HL-60 (cell line): ENCODE measurements around the gene MDP1.

Source experiments
- DNase-seq, 2 experiments: peaks; one replicate each; pipeline ENCODE4 v3.0.0-alpha.2; 2010 to 2020; ENCODE audit warnings: low read depth in 1 of 2, low spot score in 1 of 2
- H3K27ac ChIP-seq: fragments of 250-450 bp; sonication (Bioruptor Pico); replicated peaks from 2 replicates; pipeline ENCODE4 v1.5.1; 2020; ENCODE audit warnings: mild to moderate bottlenecking, moderate library complexity
- H3K27me3 ChIP-seq: fragments of 250-450 bp; sonication (Bioruptor Pico); 2 replicates; pipeline ENCODE4 v1.5.1; 2021; ENCODE audit warnings: mild to moderate bottlenecking, moderate library complexity; ENCODE audit not compliant: insufficient read depth, poor library complexity, severe bottlenecking
- H3K4me3 ChIP-seq: replicated peaks from 2 replicates; pipeline ENCODE4 v1.5.1; 2011; ENCODE audit warnings: mild to moderate bottlenecking, control low read depth, low read length; ENCODE audit not compliant: insufficient read depth
- CTCF ChIP-seq: IDR thresholded peaks from one replicate; pipeline ENCODE4 v1.5.1; 2011; ENCODE audit warnings: low read length, control low read depth, inconsistent platforms; ENCODE audit not compliant: insufficient read depth
- GABPA ChIP-seq: IDR thresholded peaks from 2 replicates; pipeline ENCODE4 v1.6.1; 2012; ENCODE audit warnings: low read depth
- POLR2AphosphoS5 ChIP-seq: IDR thresholded peaks from 2 replicates; pipeline ENCODE4 v1.6.1; 2012; ENCODE audit warnings: low read depth
- REST ChIP-seq: IDR thresholded peaks from 2 replicates; pipeline ENCODE4 v1.6.1; 2012; ENCODE audit warnings: low read depth; ENCODE audit not compliant: insufficient replicate concordance
- SPI1 ChIP-seq: IDR thresholded peaks from 2 replicates; pipeline ENCODE4 v1.6.1; 2012; ENCODE audit warnings: low read depth, mild to moderate bottlenecking, borderline replicate concordance

The MDP1 gene

GRCh38 chr14:24253936-24254335 is 38.1 kb upstream of the MDP1 start:
- no peak for DNase-seq
- no peak overlapping the region for H3K4me3 ChIP-seq
- TF ChIP-seq CTCF (no peak), SPI1 (no peak), GABPA (no peak)
- no peaks in the 10 kb centered on the region for H3K27me3 ChIP-seq
- H3K27ac ChIP-seq, result no peak overlapping the region

- H3K4me3 ChIP-seq, result no peak overlapping the region
- no peak for DNase-seq
- no peak overlapping the region for H3K27ac ChIP-seq
- no peaks in the 10 kb centered on the region for H3K27me3 ChIP-seq
- TF ChIP-seq SPI1 (no peak), REST (no peak), POLR2AphosphoS5 (no peak), CTCF (no peak), GABPA (no peak)
Observed at GRCh38 chr14:24252289-24253124, 36.6 kb upstream of the MDP1 start.

GRCh38 chr14:24251880-24252288 is 36.0 kb upstream of the MDP1 start:
- no peaks in the 10 kb centered on the region for H3K27me3 ChIP-seq
- H3K27ac ChIP-seq, result no peak overlapping the region
- H3K4me3 ChIP-seq, result no peak overlapping the region
- no peak for DNase-seq
- TF ChIP-seq POLR2AphosphoS5 (no peak), CTCF (no peak), SPI1 (no peak), GABPA (no peak), REST (no peak)

GRCh38 chr14:24250354-24250753 is 34.5 kb upstream of the MDP1 start:
- H3K27ac ChIP-seq, result no peak overlapping the region

More at GRCh38 chr14:24250354-24250753, 34.5 kb upstream of the MDP1 start:
- no peaks in the 10 kb centered on the region for H3K27me3 ChIP-seq
- H3K4me3 ChIP-seq, result no peak overlapping the region
- TF ChIP-seq POLR2AphosphoS5, result no peak
- TF ChIP-seq SPI1, result no peak
- TF ChIP-seq CTCF, result no peak
- TF ChIP-seq GABPA, result no peak
- TF ChIP-seq REST, result no peak
- DNase-seq, result no peak
